Measurements from ENCODE around the gene FAM83B. TPM values are rescaled to one million over a fixed set of nuclear protein-coding genes. Genes with fewer than 3 reads are reported as not detected.
"Not testable (repeated sequence)": the region's sequence is repeated elsewhere in the genome, so short reads cannot be mapped to it uniquely, and the experiment has no call there.

FAM83B gene
- total RNA-seq, 1 experiment from 2014 or later: 5.7 TPM

DNA sequence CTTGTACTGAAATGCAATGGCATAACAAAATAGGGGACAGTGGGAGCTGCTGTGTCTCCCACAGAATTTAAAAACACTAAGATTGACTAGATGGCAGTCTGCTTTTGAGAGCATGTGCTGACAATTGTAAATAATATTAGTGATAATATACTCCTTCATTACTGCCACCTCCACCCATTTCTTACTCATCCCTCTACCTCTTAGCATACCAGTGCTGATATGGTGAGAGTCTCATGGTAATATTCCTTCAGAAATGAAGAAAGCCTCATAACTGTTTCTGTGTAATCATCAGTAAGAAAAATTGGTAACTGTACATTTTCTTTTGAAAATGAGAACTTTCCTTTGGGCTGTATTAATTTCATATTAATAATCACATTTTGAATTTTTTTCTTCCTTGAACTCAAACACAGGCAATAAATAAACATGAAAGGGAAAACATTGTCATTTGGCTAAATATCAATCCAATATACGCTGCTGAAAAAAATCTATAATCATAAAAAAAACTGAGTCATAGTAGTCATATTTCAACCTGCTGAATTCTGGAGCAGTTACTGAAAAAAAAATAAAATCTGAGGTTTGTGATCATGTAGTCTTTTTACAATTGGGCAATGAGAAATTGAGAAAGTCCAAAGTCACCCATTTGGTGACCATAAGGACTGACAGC is 34.6 kb downstream of the FAM83B start:
- DNase-seq: no peak
- no peaks in the 10 kb centered on the region for H3K27me3 Mint-ChIP-seq (ENCODE audit: low read depth)
- Histone ChIP-seq H2BK20ac (ENCODE audit: low read depth, low read length, poor library complexity, severe bottlenecking) (no peak overlapping the region), H3K4me1 (ENCODE audit: insufficient read depth, low read length) (no peaks in the 10 kb centered on the region), H3K9me3 (ENCODE audit: control insufficient read depth, low read depth, low read length) (no peaks in the 10 kb centered on the region), H3K14ac (ENCODE audit: insufficient read depth, low read length) (no peak overlapping the region), H3T11ph (ENCODE audit: low read length) (no peak overlapping the region), H3K4ac (ENCODE audit: low read depth, low read length) (no peak overlapping the region), H3K9ac (ENCODE audit: extremely low read depth, insufficient read length, low read length) (no peak overlapping the region), H3K79me2 (ENCODE audit: insufficient read depth, low read length) (no peaks in the 10 kb centered on the region), H2AK5ac (ENCODE audit: insufficient read length, low read length) (no peak overlapping the region), H2BK120ac (ENCODE audit: low read depth, low read length, poor library complexity, severe bottlenecking) (no peak overlapping the region), H2BK5ac (ENCODE audit: insufficient read length, low read length) (no peak overlapping the region), H2BK12ac (ENCODE audit: insufficient read length, low read depth, low read length) (no peak overlapping the region), H3K56ac (ENCODE audit: insufficient read length, low read depth, low read length) (no peak overlapping the region), H4K5ac (ENCODE audit: insufficient read length, low read depth, low read length) (no peak overlapping the region), H2BK15ac (ENCODE audit: low read depth, low read length) (no peak overlapping the region), H3K23ac (ENCODE audit: insufficient read length, low read depth, low read length) (no peak overlapping the region), H4K91ac (ENCODE audit: insufficient read length, low read depth, low read length) (no peak overlapping the region), H3K79me1 (ENCODE audit: insufficient read depth, low read depth, low read length, poor library complexity, severe bottlenecking) (no peaks in the 10 kb centered on the region), H3K18ac (ENCODE audit: insufficient read length, low read depth, low read length) (no peak overlapping the region), H2AFZ (ENCODE audit: low read length) (no peak overlapping the region), H3K27me3 (ENCODE audit: insufficient read depth, low read length) (no peaks in the 10 kb centered on the region), H3K4me2 (ENCODE audit: insufficient read depth, insufficient read length, low read length) (no peak overlapping the region), H4K8ac (replicated peaks; ENCODE audit: insufficient read length, low read depth, low read length) (no peak overlapping the region), H4K20me1 (ENCODE audit: control insufficient read depth, insufficient read depth, insufficient read length) (no peaks in the 10 kb centered on the region), H3K27ac (ENCODE audit: insufficient read length, low read depth, low read length) (no peak overlapping the region), H3K23me2 (ENCODE audit: insufficient read length, low read depth, low read length, poor library complexity, severe bottlenecking) (no peaks in the 10 kb centered on the region)
- no peak overlapping the region for H3K4me3 Mint-ChIP-seq
- WGBS (ENCODE audit: extremely low coverage, insufficient read length, low lambda C conversion rate): no CpG with 5 or more reads among the region's 1 CpG
- no peak overlapping the region for H3K27ac Mint-ChIP-seq
- peaks cover 0 to 3% of the 10 kb centered on the region in 2 experiments; a peak in 2 of 5 replicates for H3K9me3 Mint-ChIP-seq
- H3K36me3 Mint-ChIP-seq (ENCODE audit: insufficient read depth in 1 of 3, low read depth in 3 of 3): no peaks in the 10 kb centered on the region
- H3K4me1 Mint-ChIP-seq: no peaks in the 10 kb centered on the region
- TF ChIP-seq, protein P1, sequence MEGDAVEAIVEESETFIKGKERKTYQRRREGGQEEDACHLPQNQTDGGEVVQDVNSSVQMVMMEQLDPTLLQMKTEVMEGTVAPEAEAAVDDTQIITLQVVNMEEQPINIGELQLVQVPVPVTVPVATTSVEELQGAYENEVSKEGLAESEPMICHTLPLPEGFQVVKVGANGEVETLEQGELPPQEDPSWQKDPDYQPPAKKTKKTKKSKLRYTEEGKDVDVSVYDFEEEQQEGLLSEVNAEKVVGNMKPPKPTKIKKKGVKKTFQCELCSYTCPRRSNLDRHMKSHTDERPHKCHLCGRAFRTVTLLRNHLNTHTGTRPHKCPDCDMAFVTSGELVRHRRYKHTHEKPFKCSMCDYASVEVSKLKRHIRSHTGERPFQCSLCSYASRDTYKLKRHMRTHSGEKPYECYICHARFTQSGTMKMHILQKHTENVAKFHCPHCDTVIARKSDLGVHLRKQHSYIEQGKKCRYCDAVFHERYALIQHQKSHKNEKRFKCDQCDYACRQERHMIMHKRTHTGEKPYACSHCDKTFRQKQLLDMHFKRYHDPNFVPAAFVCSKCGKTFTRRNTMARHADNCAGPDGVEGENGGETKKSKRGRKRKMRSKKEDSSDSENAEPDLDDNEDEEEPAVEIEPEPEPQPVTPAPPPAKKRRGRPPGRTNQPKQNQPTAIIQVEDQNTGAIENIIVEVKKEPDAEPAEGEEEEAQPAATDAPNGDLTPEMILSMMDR (conservative IDR thresholded peaks at IDR 0.05): no peak

DNA sequence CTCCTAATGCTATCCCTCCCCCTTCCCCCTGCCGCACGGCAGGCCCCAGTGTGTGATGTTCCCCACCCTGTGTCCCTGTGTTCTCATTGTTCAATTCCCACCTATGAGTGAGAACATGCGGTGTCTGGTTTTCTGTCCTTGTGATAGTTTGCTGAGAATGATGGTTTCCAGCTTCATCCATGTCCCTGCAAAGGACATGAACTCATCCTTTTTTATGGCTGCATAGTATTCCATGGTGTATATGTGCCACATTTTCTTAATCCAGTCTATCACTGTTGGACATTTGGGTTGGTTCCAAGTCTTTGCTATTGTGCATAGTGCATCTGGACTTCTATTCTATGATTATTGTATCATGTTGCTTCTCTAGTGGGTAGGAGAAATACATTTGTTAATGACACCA is 35.3 kb downstream of the FAM83B start:
- not testable (repeated sequence) for H3K27me3 Mint-ChIP-seq (ENCODE audit: low read depth); H3K79me2 ChIP-seq (ENCODE audit: insufficient read depth, low read length); H3K79me1 ChIP-seq (ENCODE audit: insufficient read depth, low read depth, low read length, poor library complexity, severe bottlenecking); H3K23ac ChIP-seq (ENCODE audit: insufficient read length, low read depth, low read length); H3K4me1 Mint-ChIP-seq; H3K4me3 Mint-ChIP-seq; H3T11ph ChIP-seq (ENCODE audit: low read length); H3K18ac ChIP-seq (ENCODE audit: insufficient read length, low read depth, low read length); H2BK120ac ChIP-seq (ENCODE audit: low read depth, low read length, poor library complexity, severe bottlenecking); H4K91ac ChIP-seq (ENCODE audit: insufficient read length, low read depth, low read length); H4K8ac ChIP-seq (replicated peaks; ENCODE audit: insufficient read length, low read depth, low read length); H4K20me1 ChIP-seq (ENCODE audit: control insufficient read depth, insufficient read depth, insufficient read length); H3K4me1 ChIP-seq (ENCODE audit: insufficient read depth, low read length); H4K5ac ChIP-seq (ENCODE audit: insufficient read length, low read depth, low read length); H3K56ac ChIP-seq (ENCODE audit: insufficient read length, low read depth, low read length); H2BK5ac ChIP-seq (ENCODE audit: insufficient read length, low read length); H3K4me2 ChIP-seq (ENCODE audit: insufficient read depth, insufficient read length, low read length); H2AFZ ChIP-seq (ENCODE audit: low read length); H3K4ac ChIP-seq (ENCODE audit: low read depth, low read length); H3K23me2 ChIP-seq (ENCODE audit: insufficient read length, low read depth, low read length, poor library complexity, severe bottlenecking); H2BK15ac ChIP-seq (ENCODE audit: low read depth, low read length); H2AK5ac ChIP-seq (ENCODE audit: insufficient read length, low read length); H3K27ac Mint-ChIP-seq; H3K9ac ChIP-seq (ENCODE audit: extremely low read depth, insufficient read length, low read length); H3K14ac ChIP-seq (ENCODE audit: insufficient read depth, low read length); H3K9me3 ChIP-seq (ENCODE audit: control insufficient read depth, low read depth, low read length); H3K27ac ChIP-seq (ENCODE audit: insufficient read length, low read depth, low read length); H3K27me3 ChIP-seq (ENCODE audit: insufficient read depth, low read length); H3K36me3 Mint-ChIP-seq (ENCODE audit: insufficient read depth in 1 of 3, low read depth in 3 of 3); DNase-seq; H3K9me3 Mint-ChIP-seq; H2BK12ac ChIP-seq (ENCODE audit: insufficient read length, low read depth, low read length); H2BK20ac ChIP-seq (ENCODE audit: low read depth, low read length, poor library complexity, severe bottlenecking)
- WGBS (ENCODE audit: extremely low coverage, insufficient read length, low lambda C conversion rate): no CpG with 5 or more reads among the region's 3 CpGs

Measured in H9 (cell line).